ENCODE results near the gene C12orf57. TPM values are rescaled to one million over a fixed set of nuclear protein-coding genes. Genes with fewer than 3 reads are reported as not detected.

The C12orf57 gene
- total and polyA plus RNA-seq, 2 of the 13 experiments (the other 11 are each of a cell fraction or from before 2014, with no cell fraction given), result 84.0 to 287 TPM

DNA sequence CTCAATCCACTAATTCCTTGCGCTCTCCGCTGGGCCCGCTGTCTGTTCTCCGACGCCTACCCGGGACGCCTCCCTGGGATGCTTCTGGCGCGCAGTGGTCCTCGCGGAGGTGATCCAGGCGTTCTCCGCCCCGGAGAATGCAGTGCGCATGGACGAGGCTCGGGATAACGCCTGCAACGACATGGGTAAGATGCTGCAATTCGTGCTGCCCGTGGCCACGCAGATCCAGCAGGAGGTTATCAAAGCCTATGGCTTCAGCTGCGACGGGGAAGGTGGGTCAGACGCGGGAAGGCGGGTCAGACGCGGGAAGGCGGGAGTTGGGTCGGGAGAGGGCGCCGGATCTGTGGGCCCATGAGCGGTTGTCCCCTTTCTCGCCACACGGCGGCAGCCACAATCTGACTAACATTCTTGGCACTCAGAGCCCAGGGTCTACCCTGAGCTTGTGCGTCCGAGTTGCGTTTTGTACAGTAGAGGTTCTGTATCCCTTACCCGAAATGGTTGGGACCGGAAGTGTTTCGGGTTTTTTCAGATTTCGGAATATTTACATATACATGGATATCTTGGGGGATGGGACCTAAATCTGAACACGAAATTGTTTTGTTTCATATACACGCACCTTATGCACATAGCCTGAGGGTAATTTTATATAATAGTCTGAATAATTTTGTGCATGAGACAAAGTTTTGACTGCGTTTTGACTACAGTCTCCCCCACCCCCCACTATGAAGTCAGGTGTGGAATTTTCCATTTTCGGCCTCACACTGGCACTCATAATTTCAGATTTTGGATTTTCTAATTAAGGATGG lies 762 bp downstream of the C12orf57 start (continued):
- peak; percentile 79 for TF ChIP-seq SRF (IDR thresholded peaks at IDR 0.05; ENCODE audit: low read depth, low read length)
- TF ChIP-seq ZNF350 (CRISPR knock-in tag; IDR thresholded peaks at IDR 0.05; ENCODE audit: borderline replicate concordance, low read depth), result peak; percentile 69; the same call in 1 of the 2 replicates
- TF ChIP-seq YY1 (IDR thresholded peaks at IDR 0.05; ENCODE audit: insufficient read depth, insufficient replicate concordance, low read depth, low read length), result peak; percentile 74
- TF ChIP-seq ZNF713 (CRISPR knock-in tag; IDR thresholded peaks at IDR 0.05), result no peak
- TF ChIP-seq, protein P1, sequence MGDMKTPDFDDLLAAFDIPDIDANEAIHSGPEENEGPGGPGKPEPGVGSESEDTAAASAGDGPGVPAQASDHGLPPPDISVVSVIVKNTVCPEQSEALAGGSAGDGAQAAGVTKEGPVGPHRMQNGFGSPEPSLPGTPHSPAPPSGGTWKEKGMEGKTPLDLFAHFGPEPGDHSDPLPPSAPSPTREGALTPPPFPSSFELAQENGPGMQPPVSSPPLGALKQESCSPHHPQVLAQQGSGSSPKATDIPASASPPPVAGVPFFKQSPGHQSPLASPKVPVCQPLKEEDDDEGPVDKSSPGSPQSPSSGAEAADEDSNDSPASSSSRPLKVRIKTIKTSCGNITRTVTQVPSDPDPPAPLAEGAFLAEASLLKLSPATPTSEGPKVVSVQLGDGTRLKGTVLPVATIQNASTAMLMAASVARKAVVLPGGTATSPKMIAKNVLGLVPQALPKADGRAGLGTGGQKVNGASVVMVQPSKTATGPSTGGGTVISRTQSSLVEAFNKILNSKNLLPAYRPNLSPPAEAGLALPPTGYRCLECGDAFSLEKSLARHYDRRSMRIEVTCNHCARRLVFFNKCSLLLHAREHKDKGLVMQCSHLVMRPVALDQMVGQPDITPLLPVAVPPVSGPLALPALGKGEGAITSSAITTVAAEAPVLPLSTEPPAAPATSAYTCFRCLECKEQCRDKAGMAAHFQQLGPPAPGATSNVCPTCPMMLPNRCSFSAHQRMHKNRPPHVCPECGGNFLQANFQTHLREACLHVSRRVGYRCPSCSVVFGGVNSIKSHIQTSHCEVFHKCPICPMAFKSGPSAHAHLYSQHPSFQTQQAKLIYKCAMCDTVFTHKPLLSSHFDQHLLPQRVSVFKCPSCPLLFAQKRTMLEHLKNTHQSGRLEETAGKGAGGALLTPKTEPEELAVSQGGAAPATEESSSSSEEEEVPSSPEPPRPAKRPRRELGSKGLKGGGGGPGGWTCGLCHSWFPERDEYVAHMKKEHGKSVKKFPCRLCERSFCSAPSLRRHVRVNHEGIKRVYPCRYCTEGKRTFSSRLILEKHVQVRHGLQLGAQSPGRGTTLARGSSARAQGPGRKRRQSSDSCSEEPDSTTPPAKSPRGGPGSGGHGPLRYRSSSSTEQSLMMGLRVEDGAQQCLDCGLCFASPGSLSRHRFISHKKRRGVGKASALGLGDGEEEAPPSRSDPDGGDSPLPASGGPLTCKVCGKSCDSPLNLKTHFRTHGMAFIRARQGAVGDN (CRISPR knock-in tag; IDR thresholded peaks at IDR 0.05), result peak; percentile 95
- TF ChIP-seq BCL6 (CRISPR knock-in tag; IDR thresholded peaks at IDR 0.05), result 0 out of 2 replicates have a peak, but pooled peaks have one; percentile 29
- no peak for TF ChIP-seq SETDB1 (CRISPR knock-in tag; IDR thresholded peaks at IDR 0.05; ENCODE audit: borderline replicate concordance)
- peak; percentile 93 for TF ChIP-seq KDM3A (CRISPR knock-in tag; IDR thresholded peaks at IDR 0.05; ENCODE audit: low read depth)
- TF ChIP-seq, protein P2, sequence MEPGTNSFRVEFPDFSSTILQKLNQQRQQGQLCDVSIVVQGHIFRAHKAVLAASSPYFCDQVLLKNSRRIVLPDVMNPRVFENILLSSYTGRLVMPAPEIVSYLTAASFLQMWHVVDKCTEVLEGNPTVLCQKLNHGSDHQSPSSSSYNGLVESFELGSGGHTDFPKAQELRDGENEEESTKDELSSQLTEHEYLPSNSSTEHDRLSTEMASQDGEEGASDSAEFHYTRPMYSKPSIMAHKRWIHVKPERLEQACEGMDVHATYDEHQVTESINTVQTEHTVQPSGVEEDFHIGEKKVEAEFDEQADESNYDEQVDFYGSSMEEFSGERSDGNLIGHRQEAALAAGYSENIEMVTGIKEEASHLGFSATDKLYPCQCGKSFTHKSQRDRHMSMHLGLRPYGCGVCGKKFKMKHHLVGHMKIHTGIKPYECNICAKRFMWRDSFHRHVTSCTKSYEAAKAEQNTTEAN (CRISPR knock-in tag; conservative IDR thresholded peaks at IDR 0.05), result no peak
- TF ChIP-seq ZNF432 (CRISPR knock-in tag; IDR thresholded peaks at IDR 0.05; ENCODE audit: borderline replicate concordance), result no peak
- TF ChIP-seq SRY (CRISPR knock-in tag; IDR thresholded peaks at IDR 0.05), result no peak
- TF ChIP-seq ZNF878 (CRISPR knock-in tag; IDR thresholded peaks at IDR 0.05), result no peak
- TF ChIP-seq ZNF329 (CRISPR knock-in tag; IDR thresholded peaks at IDR 0.05; ENCODE audit: low read depth), result no peak
- TF ChIP-seq, protein P3, sequence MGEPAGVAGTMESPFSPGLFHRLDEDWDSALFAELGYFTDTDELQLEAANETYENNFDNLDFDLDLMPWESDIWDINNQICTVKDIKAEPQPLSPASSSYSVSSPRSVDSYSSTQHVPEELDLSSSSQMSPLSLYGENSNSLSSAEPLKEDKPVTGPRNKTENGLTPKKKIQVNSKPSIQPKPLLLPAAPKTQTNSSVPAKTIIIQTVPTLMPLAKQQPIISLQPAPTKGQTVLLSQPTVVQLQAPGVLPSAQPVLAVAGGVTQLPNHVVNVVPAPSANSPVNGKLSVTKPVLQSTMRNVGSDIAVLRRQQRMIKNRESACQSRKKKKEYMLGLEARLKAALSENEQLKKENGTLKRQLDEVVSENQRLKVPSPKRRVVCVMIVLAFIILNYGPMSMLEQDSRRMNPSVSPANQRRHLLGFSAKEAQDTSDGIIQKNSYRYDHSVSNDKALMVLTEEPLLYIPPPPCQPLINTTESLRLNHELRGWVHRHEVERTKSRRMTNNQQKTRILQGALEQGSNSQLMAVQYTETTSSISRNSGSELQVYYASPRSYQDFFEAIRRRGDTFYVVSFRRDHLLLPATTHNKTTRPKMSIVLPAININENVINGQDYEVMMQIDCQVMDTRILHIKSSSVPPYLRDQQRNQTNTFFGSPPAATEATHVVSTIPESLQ (CRISPR knock-in tag; conservative IDR thresholded peaks at IDR 0.05), result 0 out of 2 replicates have a peak, but pooled peaks have one; percentile 29
- peak; percentile 92 for TF ChIP-seq ZNF607 (CRISPR knock-in tag; IDR thresholded peaks at IDR 0.05; ENCODE audit: borderline replicate concordance)
- peak; percentile 33; the same call in 1 of the 2 replicates for TF ChIP-seq TAF1 (CRISPR knock-in tag; IDR thresholded peaks at IDR 0.05)
- TF ChIP-seq U2AF2 (IDR thresholded peaks at IDR 0.05; ENCODE audit: low read depth, low read length), result no peak
- TF ChIP-seq, protein P4, sequence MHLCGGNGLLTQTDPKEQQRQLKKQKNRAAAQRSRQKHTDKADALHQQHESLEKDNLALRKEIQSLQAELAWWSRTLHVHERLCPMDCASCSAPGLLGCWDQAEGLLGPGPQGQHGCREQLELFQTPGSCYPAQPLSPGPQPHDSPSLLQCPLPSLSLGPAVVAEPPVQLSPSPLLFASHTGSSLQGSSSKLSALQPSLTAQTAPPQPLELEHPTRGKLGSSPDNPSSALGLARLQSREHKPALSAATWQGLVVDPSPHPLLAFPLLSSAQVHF (CRISPR knock-in tag; IDR thresholded peaks at IDR 0.05), result 0 out of 2 replicates have a peak, but pooled peaks have one; percentile 46
